ENCODE data around the gene SPINK5. TPM values are rescaled to one million over a fixed set of nuclear protein-coding genes. Genes with fewer than 3 reads are reported as not detected.

The SPINK5 gene
- total RNA-seq, 1 donor from 2014 or later, result not detected

DNA sequence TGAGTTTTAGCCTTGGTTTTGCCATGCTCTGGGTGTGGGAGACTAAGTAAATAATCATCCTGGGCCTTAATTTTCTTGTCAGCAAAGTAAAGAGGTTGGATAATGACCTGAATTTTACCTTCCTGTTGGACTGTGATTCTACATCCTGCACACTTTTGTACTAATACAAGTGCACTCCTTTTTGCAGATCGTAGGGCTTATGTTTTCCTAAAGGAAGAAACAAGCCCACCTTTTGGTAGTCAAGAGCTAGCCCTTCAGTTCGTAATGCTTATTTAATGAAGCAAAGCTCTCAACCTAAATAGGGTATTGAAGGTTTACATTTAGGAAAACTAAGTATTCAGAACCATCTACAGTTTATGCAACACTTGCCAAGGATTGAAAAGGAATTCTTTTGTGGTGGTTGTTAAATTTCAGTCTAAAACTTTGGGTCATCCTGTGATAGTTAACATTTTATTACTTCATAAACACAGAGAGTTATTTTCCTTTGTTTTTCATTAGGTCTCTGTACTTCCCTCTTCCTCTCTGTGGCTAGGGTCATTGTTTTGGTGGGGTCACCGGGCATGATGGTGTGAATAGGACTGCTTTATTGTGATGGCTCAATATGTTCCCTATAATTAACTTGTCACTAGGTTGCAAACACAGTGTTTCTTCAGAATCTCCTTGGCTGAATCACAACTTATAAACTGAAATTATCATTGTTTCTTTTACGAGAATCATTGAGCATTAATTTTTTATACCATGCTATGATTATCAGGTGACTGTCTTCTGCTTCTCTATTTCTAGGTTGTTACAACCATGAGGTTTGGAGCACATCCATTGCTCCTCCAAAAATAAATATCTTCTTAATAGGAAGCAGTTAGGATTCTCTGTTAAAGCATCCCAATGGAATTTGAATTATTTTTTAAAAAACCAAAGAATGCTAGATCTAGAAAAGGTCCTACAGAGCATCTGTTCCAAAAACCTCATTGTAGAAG is 28.5 kb downstream of the SPINK5 start:
- no peak overlapping the region for H3K27ac Mint-ChIP-seq
- TF ChIP-seq CTCF (IDR thresholded peaks at IDR 0.05), result no peak
- POLR2A ChIA-PET, result no interaction called here
- H3K4me3 Mint-ChIP-seq, result no peak overlapping the region
- H3K9me3 Mint-ChIP-seq, result no peaks in the 10 kb centered on the region
- no peaks in the 10 kb centered on the region for H3K27me3 Mint-ChIP-seq
- H3K4me1 Mint-ChIP-seq, result no peaks in the 10 kb centered on the region
- intact Hi-C loops (cut with micrococcal nuclease), result no loop called here
- CTCF ChIA-PET, result no interaction called here
- DNase-seq (no peak), ATAC-seq (ENCODE audit: low read depth) (no peak)
- H3K36me3 Mint-ChIP-seq (ENCODE audit: low read depth), result no peaks in the 10 kb centered on the region

GRCh38 chr5:148094336-148094735 is 30.6 kb downstream of the SPINK5 start:
- TF ChIP-seq CTCF (IDR thresholded peaks at IDR 0.05), result no peak
- Mint-ChIP-seq H3K36me3 (ENCODE audit: low read depth) (no peaks in the 10 kb centered on the region), H3K4me1 (no peaks in the 10 kb centered on the region), H3K27me3 (no peaks in the 10 kb centered on the region), H3K4me3 (no peak overlapping the region), H3K27ac (no peak overlapping the region), H3K9me3 (no peaks in the 10 kb centered on the region)
- DNase-seq (no peak), ATAC-seq (ENCODE audit: low read depth) (no peak)
- CTCF ChIA-PET, result no interaction called here
- POLR2A ChIA-PET, result no interaction called here
- intact Hi-C loops (cut with micrococcal nuclease), result no loop called here

DNA sequence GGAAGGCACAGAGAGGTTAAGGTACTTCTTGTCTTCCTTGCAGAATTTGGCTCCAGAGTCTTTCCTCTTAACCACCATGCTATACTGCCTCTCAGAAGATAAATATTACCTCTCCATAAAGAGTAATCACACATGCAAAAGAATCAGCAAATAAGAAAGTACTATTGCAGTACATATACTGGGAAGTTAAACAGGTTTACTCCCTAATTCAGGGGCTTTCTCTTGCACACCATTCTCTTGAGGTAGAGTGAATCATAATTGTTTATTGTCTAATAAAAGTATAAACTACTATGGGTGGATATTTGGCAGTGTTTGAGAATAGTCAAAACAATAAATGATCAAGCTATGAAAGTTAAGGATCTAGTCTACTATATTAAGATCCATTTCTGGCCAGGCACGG is 40.4 kb downstream of the SPINK5 start:
- H3K27ac Mint-ChIP-seq, result no peak overlapping the region
- H3K4me3 Mint-ChIP-seq, result no peak overlapping the region
- CTCF ChIA-PET, result no interaction called here
- H3K9me3 Mint-ChIP-seq, result no peaks in the 10 kb centered on the region
- no peaks in the 10 kb centered on the region for H3K27me3 Mint-ChIP-seq
- DNase-seq (no peak), ATAC-seq (ENCODE audit: low read depth) (no peak)
- POLR2A ChIA-PET, result no interaction called here
- intact Hi-C loops (cut with micrococcal nuclease), result no loop called here
- H3K36me3 Mint-ChIP-seq (ENCODE audit: low read depth), result no peaks in the 10 kb centered on the region
- TF ChIP-seq CTCF (IDR thresholded peaks at IDR 0.05), result no peak
- no peaks in the 10 kb centered on the region for H3K4me1 Mint-ChIP-seq

GRCh38 chr5:148107608-148108007 is 43.8 kb downstream of the SPINK5 start:
- DNase-seq (no peak), ATAC-seq (ENCODE audit: low read depth) (no peak)
- no peak overlapping the region for H3K27ac Mint-ChIP-seq
- H3K9me3 Mint-ChIP-seq, result no peaks in the 10 kb centered on the region
- POLR2A ChIA-PET, result no interaction called here
- intact Hi-C loops (cut with micrococcal nuclease), result no loop called here
- CTCF ChIA-PET, result no interaction called here
- TF ChIP-seq CTCF (IDR thresholded peaks at IDR 0.05), result no peak
- H3K4me3 Mint-ChIP-seq, result no peak overlapping the region
- no peaks in the 10 kb centered on the region for H3K36me3 Mint-ChIP-seq (ENCODE audit: low read depth)
- no peaks in the 10 kb centered on the region for H3K4me1 Mint-ChIP-seq
- no peaks in the 10 kb centered on the region for H3K27me3 Mint-ChIP-seq

DNA sequence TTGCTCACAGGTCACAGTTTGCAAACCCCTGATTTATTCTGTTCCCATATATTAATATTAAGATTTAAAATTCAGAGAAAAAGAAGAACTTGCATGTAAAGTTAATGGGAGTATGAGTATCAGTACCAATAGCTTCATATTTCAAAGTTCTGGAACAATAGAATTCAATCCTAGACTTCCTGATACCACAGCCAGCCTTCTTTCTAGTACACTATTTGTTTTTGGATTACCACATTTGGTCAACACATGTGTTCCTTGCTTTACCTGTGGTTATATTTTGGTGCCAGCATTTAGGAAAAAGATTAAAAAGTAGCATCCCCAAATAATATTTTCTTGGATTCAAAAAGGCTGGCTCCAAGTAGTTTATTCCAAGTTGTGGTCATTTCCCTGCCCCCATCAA is 49.5 kb downstream of the SPINK5 start:
- no peaks in the 10 kb centered on the region for H3K4me1 Mint-ChIP-seq
- no peaks in the 10 kb centered on the region for H3K27me3 Mint-ChIP-seq
- H3K9me3 Mint-ChIP-seq, result no peaks in the 10 kb centered on the region
- H3K27ac Mint-ChIP-seq, result no peak overlapping the region
- DNase-seq, result no peak
- no peaks in the 10 kb centered on the region for H3K36me3 Mint-ChIP-seq (ENCODE audit: low read depth)
- intact Hi-C loops (cut with micrococcal nuclease), result no loop called here
- ChIA-PET POLR2A (no interaction called here), CTCF (no interaction called here)
- no peak overlapping the region for H3K4me3 Mint-ChIP-seq
- no peak for TF ChIP-seq CTCF (IDR thresholded peaks at IDR 0.05)
- ATAC-seq (ENCODE audit: low read depth), result no peak

Measured in activated B cell treated with CpG ODN at 0.5 μM for 24 hours (primary cell).